HL-60/S4 treated with phorbol 12-myristate 13-acetate at 8.2 ng/mL for 4 days and 3 days (cell line): ENCODE data around the gene TRAPPC5.
"Not testable (repeated sequence)": the region's sequence is repeated elsewhere in the genome, so short reads cannot be mapped to it uniquely, and the experiment has no call there.

Experiments used
- in situ Hi-C: fragments of 300-500 bp; cut with MboI; formaldehyde crosslinking; loops from 2 replicates; pipeline ENCODE4 v1.15.0; 2022; ENCODE audit warnings: low sequenced_read_pairs

The TRAPPC5 gene

DNA sequence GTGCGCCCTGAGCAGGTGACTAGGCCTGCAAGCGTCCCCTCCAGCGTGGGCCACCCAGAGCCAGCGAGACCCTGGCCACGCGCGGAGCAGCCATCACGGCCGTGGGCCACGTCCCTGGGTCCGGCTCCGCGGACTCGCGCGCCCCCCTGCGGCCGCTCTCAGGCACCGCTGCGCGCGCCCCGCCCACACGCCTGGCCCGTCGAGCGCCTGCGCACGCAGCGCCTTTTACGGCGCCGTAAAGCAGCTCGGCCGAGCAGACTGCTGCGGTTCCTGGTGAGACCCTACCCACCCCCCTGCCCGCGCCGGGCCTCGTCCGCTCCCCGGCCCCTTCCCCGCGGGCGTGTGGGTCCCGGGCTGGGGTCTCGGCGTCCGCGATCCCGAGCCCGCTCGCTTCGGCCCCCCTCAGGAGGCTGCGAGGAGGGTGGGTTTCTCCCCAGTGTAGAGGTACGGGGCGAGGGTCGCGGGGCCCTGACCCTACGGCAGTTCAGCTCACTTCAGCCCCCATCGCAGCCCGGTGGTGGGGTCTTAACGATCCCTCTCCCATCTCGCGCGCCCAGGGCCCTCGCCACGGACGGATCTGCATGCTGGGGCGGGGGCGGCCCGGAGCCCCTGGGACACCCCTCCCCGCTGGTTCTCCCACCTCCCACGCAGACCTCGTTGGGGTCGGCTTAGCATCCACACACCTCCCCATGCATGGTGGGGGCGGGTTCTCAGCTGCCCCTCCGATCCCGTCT, at the start of gene TRAPPC5:
Gene TRAPPC5, plus strand, starts transcription at position 228 of the 734 bp plus-strand sequence. CDS start 1,421 bp downstream, outside the sequence.
- in situ Hi-C loops = no loop called here

DNA sequence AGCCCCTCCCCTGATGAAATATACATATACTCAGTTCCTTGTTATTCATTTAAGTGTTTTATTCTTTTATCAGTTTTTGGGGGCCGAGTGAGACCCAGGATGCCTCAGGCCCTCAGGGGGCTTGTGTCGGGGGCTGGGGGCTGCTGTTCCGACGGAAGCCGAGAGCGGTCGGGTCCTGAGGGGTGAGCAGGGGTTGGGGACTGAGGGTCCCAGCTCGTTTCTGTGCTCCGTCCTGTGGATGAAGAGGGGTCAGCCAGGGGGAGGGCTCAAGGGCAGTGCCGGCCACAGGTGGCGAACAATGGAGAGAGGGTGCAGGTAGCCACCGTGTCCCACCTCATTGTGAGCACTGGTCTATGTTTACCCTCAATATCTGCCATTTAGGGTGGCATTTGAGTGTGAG, 49.1 kb upstream of the TRAPPC5 start:
- in situ Hi-C loops = no loop called here

DNA sequence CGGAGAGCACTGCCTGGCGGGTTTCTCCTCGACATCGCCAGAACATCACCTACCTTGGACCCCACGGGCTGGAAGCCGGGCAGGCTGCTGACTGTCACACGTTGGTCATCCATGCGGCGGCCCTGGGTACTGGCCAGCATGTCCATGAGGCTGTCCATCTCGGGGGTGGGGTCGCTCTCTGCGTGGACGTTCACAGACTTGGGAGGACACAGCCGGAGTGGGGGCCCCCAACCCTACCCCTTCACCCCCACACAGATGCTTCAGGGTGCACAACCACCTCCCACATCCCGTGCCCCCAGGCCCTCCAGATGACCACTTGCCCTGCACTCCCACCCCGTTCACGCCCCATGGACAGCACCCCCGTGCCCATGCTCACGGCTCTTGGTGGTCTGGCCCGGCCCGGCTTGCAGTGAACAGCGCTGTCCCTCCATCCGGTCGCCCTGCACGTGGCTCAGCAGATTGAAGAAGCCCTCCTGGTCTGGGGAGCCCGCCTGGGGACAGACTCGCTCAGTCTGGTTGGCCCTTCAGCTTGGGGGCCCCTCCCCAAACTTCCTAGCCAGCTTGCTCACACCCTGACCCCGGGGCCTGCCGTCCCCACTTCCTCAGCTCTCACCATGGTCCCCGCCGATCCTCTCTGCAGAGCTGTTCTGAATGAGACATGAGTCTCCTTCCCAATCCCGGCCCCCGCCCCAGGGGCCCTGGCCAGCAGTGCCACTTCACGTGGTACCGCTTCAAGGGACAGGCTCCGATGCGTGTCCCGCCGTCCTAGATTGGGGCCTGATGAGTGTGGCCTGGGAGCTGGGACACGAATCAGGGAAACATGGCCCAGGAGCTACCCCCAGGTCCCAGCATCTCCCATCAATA, 48.1 kb upstream of the TRAPPC5 start:
- in situ Hi-C loops = no loop called here

DNA sequence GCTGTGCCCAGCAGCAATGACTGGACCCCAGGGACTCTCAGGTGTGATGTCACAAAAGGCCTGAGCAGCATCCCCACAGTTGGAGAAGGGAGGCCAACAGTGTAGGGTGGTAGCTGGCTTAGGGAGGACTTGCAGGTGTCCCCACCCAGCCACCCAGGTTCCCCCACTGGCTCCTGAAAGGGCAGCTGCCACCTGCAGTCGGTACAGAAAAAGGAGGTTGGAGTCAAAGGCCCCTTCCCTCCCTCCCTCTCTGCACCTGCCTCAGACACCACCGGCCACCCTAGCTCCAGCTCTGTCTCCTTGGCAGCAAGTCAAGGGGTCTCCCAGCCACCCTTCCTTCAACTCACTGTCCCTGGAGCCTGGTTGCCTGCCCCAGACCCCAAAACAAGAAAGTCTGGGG, 46.9 kb upstream of the TRAPPC5 start, which contains the start of gene PCP2:
Gene PCP2, minus strand, starts transcription at position 22 of the 400 bp plus-strand sequence. CDS start 262 bp downstream, outside the sequence.
- in situ Hi-C loops = no loop called here

DNA sequence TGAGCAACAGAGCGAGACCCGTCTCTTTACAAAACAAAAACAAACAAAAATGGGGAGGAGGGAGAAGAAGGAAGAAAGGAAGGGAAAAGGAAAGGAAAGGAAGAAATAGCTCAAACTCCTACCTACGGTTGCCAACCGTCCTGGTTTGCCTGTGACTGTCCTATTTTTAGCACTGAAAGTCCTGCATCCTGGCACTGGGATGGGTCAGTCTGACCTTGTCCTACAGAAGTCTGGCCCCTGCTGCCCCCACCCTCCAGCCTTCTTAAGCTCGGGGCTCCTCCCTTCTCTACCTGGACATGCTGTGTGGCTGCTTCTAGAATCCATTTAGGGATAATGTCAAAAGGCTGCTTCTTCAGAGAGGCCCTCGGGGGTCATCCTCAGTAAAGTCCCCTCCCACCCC, 45.0 kb upstream of the TRAPPC5 start:
- in situ Hi-C loops = no loop called here

DNA sequence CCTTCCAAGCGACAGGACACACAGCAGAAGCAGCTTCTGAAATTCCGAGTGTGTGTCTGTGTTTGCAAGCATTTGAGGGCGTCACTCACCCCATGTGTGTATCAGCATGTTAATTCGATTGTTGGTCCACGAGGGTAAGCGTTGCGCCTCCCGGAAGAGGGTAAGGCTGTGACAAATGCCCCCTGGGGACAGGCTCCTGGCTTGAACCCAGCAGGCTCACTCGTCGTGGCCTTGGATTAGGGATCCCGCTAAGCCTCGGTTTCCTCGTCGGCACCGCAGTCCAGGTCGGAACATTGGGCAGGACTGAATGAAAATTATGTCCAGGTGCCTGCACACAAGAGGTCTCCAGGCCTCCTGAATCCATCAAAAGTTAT, 44.3 kb upstream of the TRAPPC5 start:
- in situ Hi-C loops = no loop called here

DNA sequence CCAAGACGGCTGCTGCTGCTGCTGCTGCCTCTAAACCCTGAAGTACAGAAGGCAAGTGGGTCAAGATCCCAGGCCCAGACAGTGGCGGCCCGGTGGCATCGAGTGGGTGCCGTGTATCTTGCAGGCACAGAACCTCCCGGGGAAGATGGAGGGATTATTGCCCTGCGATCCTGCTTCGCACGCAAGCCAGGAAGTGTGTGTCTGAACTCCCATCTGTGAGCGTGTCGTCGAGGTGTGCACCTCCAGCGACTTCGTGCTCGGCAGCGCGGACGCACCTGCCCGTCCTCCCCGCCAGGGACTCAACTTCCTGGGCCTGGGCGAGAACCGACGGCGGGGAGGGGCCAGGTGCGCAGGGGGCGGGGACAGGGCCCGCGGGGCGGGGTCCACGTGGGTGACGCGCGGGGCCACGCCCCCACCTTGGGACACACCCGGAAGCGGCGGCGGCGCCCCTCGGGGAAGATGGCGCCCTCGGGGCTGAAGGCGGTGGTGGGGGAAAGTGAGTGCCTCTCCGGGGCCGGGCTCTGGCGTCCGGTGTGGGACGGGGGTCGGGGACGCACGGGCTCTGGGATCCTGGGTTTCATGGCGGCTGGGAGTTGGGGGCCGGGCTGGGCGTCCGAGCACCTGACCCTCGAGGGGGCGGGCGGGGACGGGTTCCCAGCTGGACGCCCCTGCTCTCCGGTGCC, 43.8 kb upstream of the TRAPPC5 start, which contains the start of gene STXBP2:
Gene STXBP2, plus strand, starts transcription at position 420 of the 683 bp plus-strand sequence. Its CDS starts 40 bp downstream, at position 460.
- in situ Hi-C loops = no loop called here

DNA sequence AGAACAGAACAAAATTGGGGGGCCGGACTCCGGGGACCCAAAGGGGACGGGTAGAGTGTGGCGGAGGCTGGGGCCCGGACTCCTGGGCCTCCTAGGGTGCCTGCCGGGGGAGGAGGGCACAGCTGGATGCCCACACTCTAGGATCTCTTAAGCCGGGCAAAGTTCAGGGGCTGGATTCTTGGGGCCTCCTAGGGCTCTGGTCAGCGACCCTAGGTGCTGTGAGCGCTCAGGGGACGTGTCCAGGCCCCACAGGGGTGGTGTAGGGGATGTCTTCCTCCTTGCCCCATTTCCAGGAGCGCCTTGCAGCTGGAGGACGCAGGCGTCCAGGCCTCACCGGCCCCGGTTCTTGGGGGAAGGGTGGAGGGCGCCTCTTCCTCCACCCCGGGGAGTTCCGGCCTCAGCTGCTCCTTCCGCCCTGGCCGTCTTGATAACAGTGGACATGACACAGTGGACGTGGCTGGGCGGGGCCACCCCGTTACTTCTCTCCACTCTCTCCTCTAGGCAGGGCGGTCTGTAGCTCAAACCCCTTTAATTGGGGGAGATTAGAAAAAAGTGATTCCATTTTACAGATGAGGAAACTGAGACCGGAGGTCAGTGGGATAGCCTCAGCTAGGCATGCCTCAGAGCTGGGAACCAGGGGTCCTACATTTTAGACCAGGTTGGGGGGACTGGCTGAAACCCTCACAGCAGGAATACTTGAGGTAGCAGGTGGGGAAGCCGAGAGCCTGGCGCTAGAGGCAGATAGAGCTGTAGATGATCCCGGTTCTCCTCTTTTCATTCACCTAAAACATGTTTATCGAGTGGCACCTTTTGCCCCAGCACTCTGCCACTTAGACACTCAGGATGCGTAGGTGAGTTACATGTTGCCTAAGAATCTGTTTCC, 43.0 kb upstream of the TRAPPC5 start:
- in situ Hi-C loops = no loop called here

DNA sequence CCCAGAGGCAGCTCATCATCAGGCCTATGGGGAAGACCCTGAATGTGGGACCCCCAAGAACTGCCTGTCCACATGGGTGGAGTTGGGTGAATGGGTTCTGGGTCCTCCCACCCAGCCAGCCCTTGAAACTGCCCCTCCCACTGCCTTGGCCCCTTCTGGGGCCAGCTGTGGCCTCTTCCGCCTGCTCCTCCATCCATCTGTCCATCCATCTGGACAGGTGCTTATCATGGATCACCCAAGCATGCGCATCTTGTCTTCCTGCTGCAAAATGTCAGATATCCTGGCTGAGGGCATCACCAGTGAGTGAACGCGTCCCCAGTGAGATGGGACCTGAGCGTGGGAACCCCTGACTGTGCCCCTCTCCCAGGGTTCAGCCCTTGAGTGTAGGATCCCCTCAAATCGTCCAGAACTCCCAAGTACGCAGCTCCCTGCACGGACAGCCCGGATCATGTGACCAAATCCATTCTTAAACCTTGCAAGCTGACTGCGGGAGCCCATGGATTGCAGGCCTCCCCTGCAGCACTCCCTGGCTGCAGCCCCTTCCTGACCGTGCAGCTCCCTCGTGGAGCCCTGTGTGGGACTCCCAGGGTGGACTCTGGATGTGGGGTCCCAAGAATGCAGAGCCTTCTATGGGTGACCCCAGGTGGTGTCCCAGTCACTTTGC, 41.7 kb upstream of the TRAPPC5 start:
- in situ Hi-C loops = no loop called here

DNA sequence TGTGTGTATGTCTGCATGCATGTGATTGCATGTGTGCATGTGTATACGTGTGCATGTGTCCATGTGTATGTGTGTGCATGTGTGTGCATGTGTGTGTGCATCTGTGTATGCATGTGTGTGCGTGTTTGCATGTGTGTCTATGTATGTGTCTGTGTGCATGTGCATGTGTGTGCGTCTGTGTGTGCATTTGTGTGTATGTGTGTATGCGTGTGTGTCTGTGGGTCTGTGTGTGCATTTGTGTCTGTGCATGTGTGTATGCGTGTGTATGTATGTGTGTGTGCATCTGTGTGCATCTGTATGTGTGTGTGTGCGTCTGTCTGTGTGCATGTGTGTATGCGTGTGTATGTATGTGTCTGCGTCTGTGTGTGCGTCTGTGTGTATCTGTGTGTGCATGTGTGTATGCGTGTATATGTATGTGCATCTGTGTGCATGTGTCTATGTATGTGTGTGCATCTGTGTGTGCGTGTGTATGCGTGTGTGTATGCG, 40.7 kb upstream of the TRAPPC5 start:
- in situ Hi-C loops = no loop called here

DNA sequence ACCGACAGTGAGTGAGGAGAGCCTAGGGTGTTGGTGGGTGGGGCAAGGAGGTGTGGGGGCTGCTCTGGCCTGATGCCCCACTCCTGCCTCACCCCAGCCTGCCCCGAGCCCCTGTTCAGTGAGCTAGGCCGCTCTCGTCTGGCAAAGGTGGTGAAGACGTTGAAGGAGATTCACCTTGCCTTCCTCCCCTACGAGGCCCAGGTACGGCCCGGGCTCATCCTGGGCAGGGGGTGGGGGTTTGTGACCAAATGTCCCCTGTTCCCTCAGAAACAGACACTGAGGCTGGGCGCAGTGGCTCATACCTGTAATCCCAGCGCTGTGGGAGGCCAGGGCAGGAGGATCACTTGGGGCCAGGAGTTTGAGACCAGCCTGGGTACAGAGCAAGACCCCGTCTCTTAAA, 39.8 kb upstream of the TRAPPC5 start:
- in situ Hi-C loops = no loop called here

DNA sequence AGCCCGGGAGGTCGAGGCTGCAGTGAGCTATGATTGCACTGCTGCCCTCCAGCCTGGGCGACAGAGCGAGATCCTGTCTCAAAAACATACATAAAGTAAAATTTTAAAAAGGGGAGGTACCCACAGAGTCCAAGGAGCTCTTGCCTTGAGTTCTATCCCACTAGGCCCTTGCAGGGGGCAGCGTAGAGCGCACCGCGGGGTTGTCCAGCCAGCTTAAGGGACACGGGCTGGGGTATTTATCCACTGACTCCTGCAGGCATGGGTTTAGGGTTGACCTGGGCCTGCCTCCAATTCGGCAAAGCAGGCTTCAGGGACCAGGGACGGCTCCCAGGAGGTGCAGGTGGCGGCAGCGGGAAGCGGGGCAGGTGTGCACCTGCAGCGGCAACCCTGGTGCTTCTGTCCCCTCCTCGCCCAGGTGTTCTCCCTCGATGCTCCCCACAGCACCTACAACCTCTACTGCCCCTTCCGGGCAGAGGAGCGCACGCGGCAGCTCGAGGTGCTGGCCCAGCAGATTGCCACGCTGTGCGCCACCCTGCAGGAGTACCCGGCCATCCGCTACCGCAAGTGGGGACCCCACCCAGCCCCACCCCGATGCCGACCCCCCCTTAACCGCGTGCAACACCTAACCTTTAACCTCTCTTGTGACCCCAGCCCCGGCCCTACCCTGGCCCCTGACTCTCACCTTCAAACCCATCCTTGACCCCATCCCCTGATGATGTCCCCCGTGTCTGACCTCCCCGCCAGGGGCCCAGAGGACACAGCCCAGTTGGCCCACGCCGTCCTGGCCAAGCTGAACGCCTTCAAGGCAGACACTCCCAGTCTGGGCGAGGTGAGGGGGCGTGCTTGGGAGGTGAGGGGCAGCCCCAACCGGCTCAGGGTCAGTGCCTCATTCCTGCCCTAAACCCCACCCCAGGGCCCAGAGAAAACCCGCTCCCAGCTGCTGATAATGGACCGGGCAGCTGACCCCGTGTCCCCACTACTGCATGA, 39.0 kb upstream of the TRAPPC5 start:
- in situ Hi-C loops = no loop called here

DNA sequence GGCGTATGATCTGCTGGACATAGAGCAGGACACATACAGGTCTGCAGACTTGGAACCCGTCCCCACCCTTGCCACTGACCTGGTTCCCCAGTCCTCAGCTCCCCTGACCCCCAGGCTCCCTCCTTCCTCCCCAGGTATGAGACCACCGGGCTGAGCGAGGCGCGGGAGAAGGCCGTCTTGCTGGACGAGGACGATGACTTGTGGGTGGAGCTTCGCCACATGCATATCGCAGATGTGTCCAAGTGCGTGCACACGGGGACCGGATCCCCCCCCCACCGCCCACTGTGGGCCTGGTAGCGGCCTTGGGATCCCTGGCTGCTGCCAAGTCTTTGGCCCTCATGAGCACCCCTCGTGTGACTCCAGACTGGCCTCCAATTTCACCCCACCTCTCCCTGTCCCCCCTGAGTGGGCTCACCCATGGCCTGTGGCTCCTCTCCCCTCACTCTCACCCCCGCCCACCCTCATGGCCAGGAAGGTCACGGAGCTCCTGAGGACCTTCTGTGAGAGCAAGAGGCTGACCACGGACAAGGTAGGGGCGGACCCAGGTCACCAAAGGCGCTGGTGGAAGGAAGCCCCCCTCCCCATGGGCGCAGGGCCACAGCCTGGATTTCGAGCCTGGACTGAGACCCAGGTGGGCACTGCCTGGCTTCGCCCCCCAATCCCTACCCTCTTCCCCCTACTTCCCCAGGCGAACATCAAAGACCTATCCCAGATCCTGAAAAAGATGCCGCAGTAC, 38.2 kb upstream of the TRAPPC5 start:
- in situ Hi-C loops = no loop called here

DNA sequence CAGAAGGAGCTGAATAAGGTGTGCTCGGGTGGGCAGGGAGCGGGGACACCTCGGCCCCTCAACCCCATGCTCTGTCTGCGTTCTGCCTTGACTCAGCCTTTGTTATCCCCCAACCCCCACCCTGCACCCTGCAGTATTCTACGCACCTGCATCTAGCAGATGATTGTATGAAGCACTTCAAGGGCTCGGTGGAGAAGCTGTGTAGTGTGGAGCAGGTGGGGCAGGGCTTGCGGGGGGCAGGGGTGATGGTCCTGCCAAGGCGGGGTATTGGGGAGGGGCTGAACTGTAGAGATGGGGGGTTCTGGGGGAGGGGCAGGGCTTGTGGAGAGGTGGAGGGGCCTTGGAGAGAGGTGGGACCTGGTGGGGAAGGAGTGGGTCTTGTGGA, 37.6 kb upstream of the TRAPPC5 start:
- in situ Hi-C loops = no loop called here

DNA sequence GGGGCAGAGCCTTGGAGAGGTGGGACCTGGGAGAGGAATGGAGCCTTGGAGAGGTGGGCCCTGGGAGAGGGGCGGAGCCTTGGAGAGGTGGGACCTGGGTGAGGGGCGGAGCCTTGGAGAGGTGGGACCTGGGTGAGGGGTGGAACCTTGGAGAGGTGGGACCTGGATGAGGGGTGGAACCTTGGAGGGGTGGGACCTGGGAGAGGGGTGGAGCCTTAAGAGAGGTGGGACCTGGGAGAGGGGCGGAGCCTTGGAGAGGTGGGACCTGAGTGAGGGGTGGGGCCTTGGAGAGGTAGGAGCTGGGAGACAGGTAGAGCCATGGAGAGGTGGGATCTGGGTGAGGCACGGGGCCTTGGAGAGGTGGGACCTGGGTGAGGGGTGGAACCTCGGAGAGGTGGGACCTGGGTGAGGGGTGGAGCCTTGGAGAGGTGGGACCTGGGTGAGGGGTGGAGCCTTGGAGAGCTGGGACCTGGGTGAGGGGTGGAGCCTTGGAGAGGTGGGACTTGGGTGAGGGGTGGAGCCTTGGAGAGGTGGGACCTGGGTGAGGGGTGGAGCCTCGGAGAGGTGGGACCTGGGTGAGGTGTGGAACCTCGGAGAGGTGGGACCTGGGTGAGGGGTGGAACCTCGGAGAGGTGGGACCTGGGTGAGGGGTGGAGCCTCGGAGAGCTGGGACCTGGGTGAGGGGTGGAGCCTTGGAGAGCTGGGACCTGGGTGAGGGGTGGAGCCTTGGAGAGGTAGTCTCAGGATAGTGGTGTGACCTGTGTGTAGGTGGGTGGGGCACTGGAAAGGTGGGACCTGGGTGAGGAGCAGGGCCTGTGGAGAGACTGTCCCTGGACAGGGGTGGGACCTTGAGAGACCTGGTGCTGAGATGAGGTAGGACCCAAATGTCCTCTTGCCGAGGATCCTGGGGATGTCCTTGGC, 36.7 kb upstream of the TRAPPC5 start:
- in situ Hi-C loops = not testable (repeated sequence)

DNA sequence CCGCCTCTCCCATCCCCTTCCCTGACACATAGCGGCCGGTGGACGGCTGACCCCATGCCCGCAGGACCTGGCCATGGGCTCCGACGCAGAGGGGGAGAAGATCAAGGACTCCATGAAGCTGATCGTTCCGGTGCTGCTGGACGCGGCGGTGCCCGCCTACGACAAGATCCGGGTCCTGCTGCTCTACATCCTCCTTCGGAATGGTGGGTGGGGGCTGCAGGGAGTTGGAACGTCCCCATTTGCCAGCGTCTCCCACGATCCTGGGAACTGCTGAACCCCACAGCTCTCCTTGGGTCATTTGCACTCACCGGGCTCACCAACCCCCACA, 36.1 kb upstream of the TRAPPC5 start:
- in situ Hi-C loops = no loop called here

DNA sequence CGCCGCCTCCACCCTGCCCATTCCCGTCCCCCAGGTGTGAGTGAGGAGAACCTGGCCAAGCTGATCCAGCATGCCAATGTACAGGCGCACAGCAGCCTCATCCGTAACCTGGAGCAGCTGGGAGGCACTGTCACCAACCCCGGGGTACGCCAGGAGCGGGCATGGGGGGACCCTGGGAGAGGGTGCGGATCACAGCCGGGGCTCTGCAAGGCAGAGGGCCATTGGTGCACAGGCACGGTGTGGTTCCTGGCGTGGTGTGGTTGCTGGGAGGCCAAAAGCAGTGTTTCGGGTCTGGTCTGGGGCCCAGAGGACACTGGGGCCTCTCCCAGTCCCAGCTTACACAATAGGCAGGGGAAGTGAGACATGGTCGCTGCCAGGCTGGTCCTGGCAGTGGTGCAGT, 35.5 kb upstream of the TRAPPC5 start:
- in situ Hi-C loops = no loop called here
